H1 (cell line): ENCODE results near the gene ADAMTS14.

Experiments used
- EP300 ChIP-seq, 2 experiments: IDR thresholded peaks; 1 replicate in 1 of 2; 2 replicates in 1 of 2; pipeline ENCODE4 v1.6.1; 2011 to 2012; ENCODE audit warnings: low read depth in 2 of 2, low read length in 2 of 2, mild to moderate bottlenecking in 2 of 2, borderline replicate concordance in 1 of 2, inconsistent platforms in 1 of 2, moderate library complexity in 1 of 2
- PHF8 ChIP-seq: fragments of 200-600 bp; sonication (generic); conservative IDR thresholded peaks from 2 replicates; pipeline ENCODE4 v1.7.1; 2012; ENCODE audit warnings: low read depth, mild to moderate bottlenecking, inconsistent platforms, low read length, moderate library complexity

DNA sequence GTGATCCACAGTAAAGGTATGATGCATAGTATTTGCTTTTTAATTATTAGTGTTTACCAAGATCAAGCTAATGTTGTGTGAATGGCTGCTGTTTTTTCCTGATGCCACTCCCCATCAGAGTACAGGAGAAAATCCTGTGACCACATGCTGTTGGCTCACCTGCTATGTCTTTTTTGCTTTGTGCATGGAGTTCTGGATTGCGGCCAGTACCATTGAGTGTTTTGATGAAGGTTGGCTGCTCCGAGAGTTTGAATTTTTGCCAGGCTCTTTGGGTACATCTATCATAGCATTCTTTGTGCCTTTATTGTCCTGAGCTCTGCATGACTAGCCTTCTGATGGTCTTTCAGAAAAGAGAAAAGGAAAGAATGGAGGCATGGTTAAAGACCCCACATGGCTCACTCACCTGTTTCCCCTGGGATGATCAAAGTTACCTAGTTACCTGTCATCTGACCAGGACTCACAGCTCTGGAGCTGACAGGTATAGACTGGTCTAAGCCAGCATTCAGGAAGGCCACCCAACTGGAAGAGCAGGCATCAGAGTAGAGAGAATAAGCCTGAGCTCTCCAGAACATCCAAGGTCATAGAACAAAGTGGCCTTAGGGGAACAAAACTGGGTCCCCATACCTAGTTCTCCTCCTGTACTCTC lies 131.6 kb downstream of the ADAMTS14 start:
- TF ChIP-seq EP300 (IDR thresholded peaks at IDR 0.05; ENCODE audit: borderline replicate concordance in 1 of 2, low read depth in 2 of 2, low read length in 2 of 2) (no peak), PHF8 (no peak)
